HUES64 (cell line): ENCODE results near the gene WWC1.
"Not testable (repeated sequence)": the region's sequence is repeated elsewhere in the genome, so short reads cannot be mapped to it uniquely, and the experiment has no call there.

Experiments
- H3K27ac ChIP-seq: 2 replicates; pipeline ENCODE4 v1.7.0; 2013; ENCODE audit warnings: low read depth, low read length, inconsistent platforms
- H3K27me3 ChIP-seq: 2 replicates; pipeline ENCODE4 v1.6.1; 2013; ENCODE audit warnings: mild to moderate bottlenecking, low read length; ENCODE audit not compliant: insufficient read depth
- H3K36me3 ChIP-seq: 2 replicates; pipeline ENCODE4 v1.6.1; 2013; ENCODE audit warnings: mild to moderate bottlenecking, low read length; ENCODE audit not compliant: insufficient read depth
- H3K4me1 ChIP-seq: 2 replicates; pipeline ENCODE4 v1.6.1; 2013; ENCODE audit warnings: mild to moderate bottlenecking, low read length, moderate library complexity; ENCODE audit not compliant: insufficient read depth
- H3K4me3 ChIP-seq: 2 replicates; pipeline ENCODE4 v1.5.1; 2013; ENCODE audit warnings: mild to moderate bottlenecking, low read length, moderate library complexity
- H3K9ac ChIP-seq: 2 replicates; pipeline ENCODE4 v1.6.1; 2013; ENCODE audit warnings: mild to moderate bottlenecking, low read depth, low read length
- H3K9me3 ChIP-seq: 2 replicates; pipeline ENCODE4 v1.6.1; 2013; ENCODE audit warnings: low read depth, low read length; ENCODE audit not compliant: insufficient read depth
- WGBS: fragments of 150-250, 120-280 bp; methylation state at CpG from one replicate; pipeline ENCODE4 v1.1.7; 2013; ENCODE audit warnings: missing lambda C conversion rate; 5-methylcytosine and 5-hydroxymethylcytosine counted together

Gene WWC1

GRCh38 chr5:168430296-168430695 lies 138.9 kb downstream of the WWC1 start:
- no peaks in the 10 kb centered on the region for H3K9me3 ChIP-seq
- no peaks in the 10 kb centered on the region for H3K27me3 ChIP-seq
- no peaks in the 10 kb centered on the region for H3K4me1 ChIP-seq
- H3K9ac ChIP-seq, result no peak overlapping the region
- H3K36me3 ChIP-seq, result peaks cover 59% of the 10 kb centered on the region
- H3K27ac ChIP-seq, result no peak overlapping the region
- WGBS, result 92% methylated on average over 4 of the region's 4 CpGs
- H3K4me3 ChIP-seq, result no peak overlapping the region

DNA sequence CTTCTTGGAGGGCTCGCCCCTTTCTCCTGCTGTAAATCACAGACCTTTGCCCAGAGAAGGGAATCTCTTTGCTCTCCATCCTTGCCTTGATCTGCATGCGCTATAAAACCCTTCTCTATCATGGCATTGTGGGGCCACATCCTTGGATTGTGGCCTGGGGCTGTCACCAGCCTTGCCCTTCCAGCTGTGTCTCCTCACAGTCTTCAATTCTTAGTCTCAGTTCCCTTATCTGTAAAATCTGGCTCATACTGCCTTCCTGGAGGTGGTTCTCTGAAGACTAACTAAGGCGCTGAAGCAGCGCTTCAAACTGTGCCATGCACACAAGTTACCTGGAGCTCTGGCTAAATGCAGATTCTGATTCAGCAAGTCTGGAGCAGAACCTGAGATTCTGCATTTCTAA lies 141.5 kb downstream of the WWC1 start:
- H3K9ac ChIP-seq, result no peak overlapping the region
- no peaks in the 10 kb centered on the region for H3K27me3 ChIP-seq
- no peak overlapping the region for H3K27ac ChIP-seq
- H3K36me3 ChIP-seq, result peaks cover 55% of the 10 kb centered on the region
- 94% methylated on average over 4 of the region's 4 CpGs for WGBS
- H3K4me3 ChIP-seq, result no peak overlapping the region
- 0 out of 2 replicates have a peak, but pooled peaks cover 4% of the 10 kb centered on the region for H3K4me1 ChIP-seq
- no peaks in the 10 kb centered on the region for H3K9me3 ChIP-seq

DNA sequence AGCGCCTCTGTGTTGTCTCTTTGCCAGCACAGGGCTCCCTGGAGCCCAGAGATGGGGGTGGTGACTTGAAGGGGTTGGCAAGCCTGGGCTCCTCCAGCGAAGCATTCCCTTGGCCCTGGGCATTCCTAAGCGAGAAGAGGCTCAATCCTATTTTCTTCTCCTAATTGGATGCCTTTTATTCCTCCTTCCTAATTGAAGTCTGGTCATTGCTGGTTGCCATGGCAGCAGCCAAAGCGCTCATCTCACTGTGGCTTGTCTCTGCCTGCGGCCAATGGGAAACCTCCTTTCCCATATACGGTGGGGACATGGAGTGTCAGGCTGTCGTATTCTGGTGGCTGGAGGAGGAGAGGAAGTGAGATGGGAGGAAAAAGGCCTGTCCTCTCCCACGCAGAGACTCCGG lies 142.6 kb downstream of the WWC1 start:
- Histone ChIP-seq H3K27ac (no peak overlapping the region), H3K36me3 (peaks cover 54% of the 10 kb centered on the region), H3K4me3 (no peak overlapping the region), H3K4me1 (0 out of 2 replicates have a peak, but pooled peaks cover 4% of the 10 kb centered on the region), H3K9me3 (no peaks in the 10 kb centered on the region), H3K9ac (no peak overlapping the region), H3K27me3 (no peaks in the 10 kb centered on the region)
- WGBS, result 88% methylated on average over 9 of the region's 9 CpGs

DNA sequence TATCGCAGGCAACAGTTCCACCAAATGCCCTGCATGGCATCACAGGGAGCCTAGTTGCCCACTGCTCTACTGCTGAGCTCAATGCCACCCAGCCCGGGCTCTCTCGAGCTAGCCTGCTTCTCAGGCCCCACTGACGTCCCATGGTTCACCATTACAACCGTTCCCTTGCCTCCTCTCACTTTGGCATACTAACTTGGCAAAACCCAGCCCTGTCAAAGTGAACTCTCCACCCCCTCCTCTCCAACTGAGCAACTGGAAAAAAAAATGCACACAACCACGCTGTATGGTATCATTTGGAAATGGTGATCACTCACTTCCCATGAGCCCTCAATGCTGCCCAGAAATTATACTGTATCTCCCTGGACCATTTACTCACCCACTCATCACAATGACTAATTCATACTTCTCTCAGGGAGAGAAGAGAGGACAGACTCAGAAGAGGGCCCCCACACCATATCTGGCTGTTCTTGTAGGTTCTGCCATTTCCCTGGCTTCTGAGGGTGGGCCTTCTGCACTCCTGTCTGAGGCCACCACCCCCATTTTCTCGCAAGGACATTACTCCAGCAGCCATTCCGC lies 143.4 kb downstream of the WWC1 start:
- Histone ChIP-seq H3K9ac (no peak overlapping the region), H3K4me1 (0 out of 2 replicates have a peak, but pooled peaks cover 4% of the 10 kb centered on the region), H3K27ac (no peak overlapping the region), H3K4me3 (no peak overlapping the region), H3K9me3 (no peaks in the 10 kb centered on the region), H3K27me3 (no peaks in the 10 kb centered on the region), H3K36me3 (peaks cover 49% of the 10 kb centered on the region)
- WGBS, result 82% methylated on average over 8 of the region's 8 CpGs

DNA sequence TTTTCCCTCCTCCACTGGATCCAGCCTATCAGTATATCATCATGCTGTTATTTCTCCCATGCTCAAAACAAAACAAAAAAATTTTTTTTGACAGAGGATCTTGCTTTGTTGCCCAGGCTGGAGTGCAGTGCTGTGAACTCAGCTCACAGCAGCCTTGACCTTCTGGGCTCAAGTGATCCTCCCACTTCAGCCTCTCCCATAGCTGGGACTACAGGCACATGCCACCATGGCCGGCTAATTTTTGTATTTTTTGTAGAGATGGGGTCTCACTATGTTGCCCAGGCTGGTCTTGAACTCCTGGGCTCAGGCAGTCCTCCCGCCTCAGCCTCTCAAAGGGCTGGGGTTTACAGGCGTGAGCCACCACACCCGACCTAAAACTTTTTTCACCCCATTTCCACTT lies 143.9 kb downstream of the WWC1 start:
- not testable (repeated sequence) for H3K9ac ChIP-seq, H3K27ac ChIP-seq, H3K4me1 ChIP-seq, H3K4me3 ChIP-seq, H3K27me3 ChIP-seq, H3K9me3 ChIP-seq
- WGBS, result 94% methylated on average over 4 of the region's 4 CpGs
- peaks cover 48% of the 10 kb centered on the region for H3K36me3 ChIP-seq

GRCh38 chr5:168438349-168438748 lies 146.9 kb downstream of the WWC1 start:
- no peak overlapping the region for H3K27ac ChIP-seq
- 94% methylated on average over 4 of the region's 5 CpGs for WGBS
- no peak overlapping the region for H3K9ac ChIP-seq
- no peaks in the 10 kb centered on the region for H3K9me3 ChIP-seq
- no peak overlapping the region for H3K4me3 ChIP-seq
- H3K36me3 ChIP-seq, result peaks cover 40% of the 10 kb centered on the region
- 0 out of 2 replicates have a peak, but pooled peaks cover 4% of the 10 kb centered on the region for H3K4me1 ChIP-seq
- H3K27me3 ChIP-seq, result no peaks in the 10 kb centered on the region

GRCh38 chr5:168443533-168443932 lies 152.1 kb downstream of the WWC1 start:
- H3K36me3 ChIP-seq, result peaks cover 56% of the 10 kb centered on the region
- H3K9me3 ChIP-seq, result no peaks in the 10 kb centered on the region
- H3K4me1 ChIP-seq, result peaks cover 3% of the 10 kb centered on the region; the same call in 1 of the 2 replicates
- H3K4me3 ChIP-seq, result no peak overlapping the region
- H3K9ac ChIP-seq, result no peak overlapping the region
- H3K27ac ChIP-seq, result no peak overlapping the region
- no peaks in the 10 kb centered on the region for H3K27me3 ChIP-seq

- Histone ChIP-seq H3K27me3 (no peaks in the 10 kb centered on the region), H3K4me1 (peaks cover 3% of the 10 kb centered on the region; the same call in 1 of the 2 replicates), H3K4me3 (no peak overlapping the region), H3K27ac (no peak overlapping the region), H3K9ac (no peak overlapping the region), H3K9me3 (no peaks in the 10 kb centered on the region), H3K36me3 (peaks cover 52% of the 10 kb centered on the region)
- 82% methylated on average over 4 of the region's 4 CpGs for WGBS
Measured at GRCh38 chr5:168443950-168444700, 152.7 kb downstream of the WWC1 start.

DNA sequence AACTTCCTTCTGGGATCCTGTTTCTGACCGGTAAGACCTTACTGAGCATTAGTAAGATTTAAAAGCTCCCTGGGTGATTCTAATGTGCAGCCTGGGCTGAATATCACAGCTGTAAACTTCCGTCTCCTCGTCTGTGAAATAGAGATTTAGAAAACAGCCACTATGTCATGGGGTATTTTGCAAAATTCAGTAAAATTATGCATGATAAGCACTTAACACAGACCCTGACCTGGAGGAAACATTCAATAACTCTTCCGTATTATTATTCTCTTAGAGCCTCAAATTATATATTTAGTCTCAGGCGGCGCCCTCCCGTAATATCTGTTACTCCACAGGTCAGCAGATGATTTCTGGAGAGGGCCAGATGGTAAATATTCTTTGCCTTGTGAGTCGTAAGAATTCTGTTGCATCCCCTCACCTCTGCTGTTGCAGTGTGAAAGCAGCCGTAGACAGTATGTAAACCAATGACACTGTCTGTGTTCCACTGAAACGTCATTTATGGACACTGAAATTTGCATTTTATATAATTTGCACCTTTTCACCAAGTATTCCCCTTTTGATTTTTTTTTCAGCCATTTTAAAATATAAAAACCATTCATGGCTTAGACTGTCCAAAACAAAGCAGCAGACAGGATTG lies 155.7 kb downstream of the WWC1 start:
- no peak overlapping the region for H3K27ac ChIP-seq
- H3K27me3 ChIP-seq, result no peaks in the 10 kb centered on the region
- H3K9ac ChIP-seq, result no peak overlapping the region
- peaks cover 33% of the 10 kb centered on the region for H3K36me3 ChIP-seq
- 91% methylated on average over 10 of the region's 10 CpGs for WGBS
- H3K4me1 ChIP-seq, result peaks cover 3% of the 10 kb centered on the region; the same call in 1 of the 2 replicates
- H3K4me3 ChIP-seq, result no peak overlapping the region
- no peaks in the 10 kb centered on the region for H3K9me3 ChIP-seq

DNA sequence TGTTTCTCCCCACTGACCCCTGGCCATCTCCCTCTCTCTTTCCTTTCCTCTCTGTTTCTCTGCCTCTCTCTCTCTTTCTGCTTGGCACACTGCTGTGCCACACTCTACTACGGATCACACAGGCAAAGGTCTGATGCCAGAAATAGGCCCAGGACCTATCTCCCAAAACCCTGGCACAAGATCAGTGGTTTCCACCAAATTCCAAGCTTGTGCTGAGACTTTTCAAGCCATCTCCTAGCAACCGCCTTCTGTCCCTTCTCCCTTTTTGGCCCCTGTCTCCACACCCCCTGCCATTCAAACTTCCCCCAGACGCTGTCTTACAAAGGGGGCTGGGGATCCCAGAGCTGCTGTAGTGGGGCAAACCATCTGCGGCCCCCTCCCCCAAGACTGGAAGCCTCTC lies 156.4 kb downstream of the WWC1 start:
- peaks cover 36% of the 10 kb centered on the region for H3K36me3 ChIP-seq
- H3K4me3 ChIP-seq, result no peak overlapping the region
- H3K4me1 ChIP-seq, result peaks cover 3% of the 10 kb centered on the region; the same call in 1 of the 2 replicates
- WGBS, result 89% methylated on average over 4 of the region's 4 CpGs
- no peaks in the 10 kb centered on the region for H3K9me3 ChIP-seq
- H3K9ac ChIP-seq, result no peak overlapping the region
- H3K27me3 ChIP-seq, result no peaks in the 10 kb centered on the region
- no peak overlapping the region for H3K27ac ChIP-seq

DNA sequence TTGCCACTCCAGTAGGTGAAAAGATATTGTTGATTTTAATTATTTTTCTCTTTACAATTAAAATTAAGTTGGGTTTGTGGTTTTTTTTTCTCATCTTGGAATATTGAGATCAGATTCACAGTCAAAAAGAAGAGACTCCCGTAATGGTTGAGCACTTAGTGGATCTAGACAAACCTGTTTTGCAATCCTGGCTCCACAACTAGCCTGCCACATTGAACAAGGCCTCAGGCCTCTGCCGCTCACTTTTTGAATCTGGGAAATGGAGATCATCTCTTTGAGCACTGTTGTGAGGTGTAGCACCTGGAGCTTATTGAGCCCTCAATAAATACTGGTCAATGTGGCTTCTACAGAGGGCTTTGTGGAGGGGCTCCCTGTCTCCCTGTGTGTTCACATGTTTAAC lies 157.7 kb downstream of the WWC1 start:
- WGBS, result 92% methylated on average over 2 of the region's 2 CpGs

More for the DNA sequence above, 157.7 kb downstream of the WWC1 start:
- peaks cover 30% of the 10 kb centered on the region for H3K36me3 ChIP-seq
- H3K9me3 ChIP-seq, result no peaks in the 10 kb centered on the region
- no peak overlapping the region for H3K4me3 ChIP-seq
- peaks cover 3% of the 10 kb centered on the region; the same call in 1 of the 2 replicates for H3K4me1 ChIP-seq
- H3K27ac ChIP-seq, result no peak overlapping the region
- no peaks in the 10 kb centered on the region for H3K27me3 ChIP-seq
- H3K9ac ChIP-seq, result no peak overlapping the region
